Measurements from ENCODE around the gene PIPOX.

DNA sequence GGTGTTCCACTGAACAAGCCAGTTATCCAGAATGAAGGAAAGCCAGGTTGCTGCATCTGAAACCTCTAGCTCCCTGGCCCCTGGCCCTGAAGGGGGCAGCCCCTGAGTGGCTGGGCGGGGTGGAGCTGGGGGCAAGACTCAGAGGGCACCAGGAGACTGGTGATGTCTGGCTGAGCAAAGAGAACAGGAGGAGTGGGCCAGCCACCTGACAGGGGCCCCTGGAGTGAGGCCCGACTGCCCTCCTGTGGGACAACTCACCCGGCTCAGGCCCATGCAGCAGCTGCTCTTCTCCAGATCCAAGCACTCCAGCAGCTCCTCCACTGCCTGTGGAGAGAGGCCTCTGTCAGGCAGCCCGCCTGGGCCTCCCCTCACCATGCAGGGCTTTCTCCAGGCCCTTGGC lies 60.4 kb downstream of the PIPOX start:
- TF ChIP-seq, protein P1, sequence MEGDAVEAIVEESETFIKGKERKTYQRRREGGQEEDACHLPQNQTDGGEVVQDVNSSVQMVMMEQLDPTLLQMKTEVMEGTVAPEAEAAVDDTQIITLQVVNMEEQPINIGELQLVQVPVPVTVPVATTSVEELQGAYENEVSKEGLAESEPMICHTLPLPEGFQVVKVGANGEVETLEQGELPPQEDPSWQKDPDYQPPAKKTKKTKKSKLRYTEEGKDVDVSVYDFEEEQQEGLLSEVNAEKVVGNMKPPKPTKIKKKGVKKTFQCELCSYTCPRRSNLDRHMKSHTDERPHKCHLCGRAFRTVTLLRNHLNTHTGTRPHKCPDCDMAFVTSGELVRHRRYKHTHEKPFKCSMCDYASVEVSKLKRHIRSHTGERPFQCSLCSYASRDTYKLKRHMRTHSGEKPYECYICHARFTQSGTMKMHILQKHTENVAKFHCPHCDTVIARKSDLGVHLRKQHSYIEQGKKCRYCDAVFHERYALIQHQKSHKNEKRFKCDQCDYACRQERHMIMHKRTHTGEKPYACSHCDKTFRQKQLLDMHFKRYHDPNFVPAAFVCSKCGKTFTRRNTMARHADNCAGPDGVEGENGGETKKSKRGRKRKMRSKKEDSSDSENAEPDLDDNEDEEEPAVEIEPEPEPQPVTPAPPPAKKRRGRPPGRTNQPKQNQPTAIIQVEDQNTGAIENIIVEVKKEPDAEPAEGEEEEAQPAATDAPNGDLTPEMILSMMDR (IDR thresholded peaks at IDR 0.05; ENCODE audit: low read depth, low read length, poor library complexity, severe bottlenecking): no peak
- no peak for TF ChIP-seq EZH2phosphoT487 (IDR thresholded peaks at IDR 0.05; ENCODE audit: borderline replicate concordance, low read length)

All from DOHH2 (cell line).